Parathyroid adenoma (tissue), 2 donors: ENCODE results near the gene MUL1.

ENCODE experiments used
- H2AFZ ChIP-seq: fragments of 300-600 bp; sonication (generic); one replicate; pipeline ENCODE4 v1.7.0; 2017; ENCODE audit warnings: antibody characterized with exemption, mild to moderate bottlenecking
- H3K27ac ChIP-seq: fragments of 300-600 bp; sonication (generic); one replicate; pipeline ENCODE4 v1.7.0; 2017
- H3K27me3 ChIP-seq: fragments of 300-600 bp; sonication (generic); one replicate; pipeline ENCODE4 v1.7.0; 2017; ENCODE audit warnings: low read length; ENCODE audit not compliant: control insufficient read depth, insufficient read depth
- H3K36me3 ChIP-seq: fragments of 300-600 bp; sonication (generic); one replicate; pipeline ENCODE4 v1.7.0; 2017; ENCODE audit warnings: low read length; ENCODE audit not compliant: control insufficient read depth, insufficient read depth
- H3K4me1 ChIP-seq: fragments of 300-600 bp; sonication (generic); one replicate; pipeline ENCODE4 v1.7.0; 2017; ENCODE audit warnings: control low read depth
- H3K4me2 ChIP-seq: fragments of 300-600 bp; sonication (generic); one replicate; pipeline ENCODE4 v1.7.0; 2017; ENCODE audit warnings: low read length
- H3K4me3 ChIP-seq: fragments of 300-600 bp; sonication (generic); one replicate; pipeline ENCODE4 v1.7.0; 2017; ENCODE audit warnings: low read depth, low read length
- H3K79me2 ChIP-seq: fragments of 300-600 bp; sonication (generic); one replicate; pipeline ENCODE4 v1.7.0; 2017; ENCODE audit warnings: control low read depth
- H3K9ac ChIP-seq: fragments of 300-600 bp; sonication (generic); one replicate; pipeline ENCODE4 v1.7.0; 2017; ENCODE audit warnings: mild to moderate bottlenecking
- H3K9me3 ChIP-seq: fragments of 300-600 bp; sonication (generic); one replicate; pipeline ENCODE4 v1.7.0; 2017; ENCODE audit warnings: low read length; ENCODE audit not compliant: control insufficient read depth
- CTCF ChIP-seq: fragments of 300-600 bp; sonication (generic); IDR thresholded peaks from one replicate; pipeline ENCODE4 v1.7.0; 2017; ENCODE audit warnings: antibody characterized with exemption, mild to moderate bottlenecking
- donor health status: primary hyperparathyroidism.

MUL1 gene

GRCh38 chr1:20454004-20454403, 53.9 kb downstream of the MUL1 start:
- Histone ChIP-seq H3K27me3 (no peaks in the 10 kb centered on the region), H2AFZ (no peak overlapping the region), H3K9ac (no peak overlapping the region), H3K27ac (no peak overlapping the region), H3K9me3 (no peaks in the 10 kb centered on the region), H3K79me2 (no peaks in the 10 kb centered on the region), H3K36me3 (no peaks in the 10 kb centered on the region), H3K4me2 (no peak overlapping the region), H3K4me1 (no peaks in the 10 kb centered on the region), H3K4me3 (no peak overlapping the region)
- no peak for TF ChIP-seq CTCF

DNA sequence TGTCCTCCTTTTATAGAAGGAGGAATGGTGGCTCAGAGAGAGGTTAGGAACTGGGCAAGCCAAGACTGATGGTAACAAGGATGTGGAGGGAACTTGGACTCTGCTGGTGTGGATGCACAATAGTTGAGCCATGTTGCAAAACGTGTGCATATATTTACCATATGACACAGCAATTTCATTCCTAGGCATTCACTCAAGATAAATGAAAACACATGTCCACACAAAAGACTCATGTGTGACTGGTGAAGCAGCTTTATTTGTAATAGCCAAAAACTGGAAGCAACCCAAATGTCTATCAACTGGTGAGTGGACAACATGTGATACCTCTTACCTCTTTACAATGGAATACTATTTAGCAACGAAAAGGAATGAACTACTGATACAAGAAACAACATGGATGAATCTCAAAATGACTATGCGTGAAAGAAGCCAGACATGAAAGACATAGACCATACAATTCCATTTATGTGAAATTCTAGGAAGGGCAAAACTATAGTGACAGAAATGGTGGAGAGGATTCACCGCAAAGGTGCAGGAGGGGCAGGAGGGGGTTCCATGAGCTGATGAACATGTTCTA, 58.1 kb downstream of the MUL1 start:
- no peaks in the 10 kb centered on the region for H3K9me3 ChIP-seq
- H3K36me3 ChIP-seq, result no peaks in the 10 kb centered on the region
- no peak overlapping the region for H3K4me2 ChIP-seq
- H3K27me3 ChIP-seq, result no peaks in the 10 kb centered on the region
- H3K79me2 ChIP-seq, result no peaks in the 10 kb centered on the region
- H2AFZ ChIP-seq, result no peak overlapping the region
- no peak for TF ChIP-seq CTCF
- no peak overlapping the region for H3K27ac ChIP-seq
- no peak overlapping the region for H3K9ac ChIP-seq
- no peak overlapping the region for H3K4me3 ChIP-seq
- H3K4me1 ChIP-seq, result no peaks in the 10 kb centered on the region
